GM12878 (cell line): Measurements from ENCODE around the gene RPS6KA5.

Source experiments
- CBX5 ChIP-seq: sonication (generic); IDR thresholded peaks from 2 replicates; pipeline ENCODE4 v1.6.1; 2016; ENCODE audit warnings: low read depth, moderate library complexity, mild to moderate bottlenecking, inconsistent platforms
- CTCF ChIP-seq, 3 experiments: IDR thresholded peaks in 2 of 3; conservative IDR thresholded peaks in 1 of 3; 2 replicates each; pipeline ENCODE4 v1.5.1; 2011; ENCODE audit warnings: low read depth in 3 of 3, low read length in 3 of 3, mild to moderate bottlenecking in 3 of 3, control low read depth in 2 of 3, moderate library complexity in 2 of 3, inconsistent platforms in 1 of 3, mixed read lengths in 1 of 3; ENCODE audit not compliant: control insufficient read depth in 2 of 3, insufficient read depth in 1 of 3; ENCODE audit errors: extremely low read depth in 1 of 3
- EP300 ChIP-seq, 2 experiments: fragments of 150-350 bp in 1 of 2; IDR thresholded peaks; 2 replicates each; pipeline ENCODE4 v1.6.1; 2011 to 2012; ENCODE audit warnings: low read depth in 2 of 2, low read length in 2 of 2, borderline replicate concordance in 1 of 2, improper control_type of control experiment in 1 of 2, inconsistent platforms in 1 of 2; ENCODE audit not compliant: control insufficient read depth in 1 of 2
- HDGF ChIP-seq: fragments of 450-650 bp; IDR thresholded peaks from 2 replicates; pipeline ENCODE4 v1.6.1; 2016; ENCODE audit warnings: antibody characterized with exemption
- MAX ChIP-seq: IDR thresholded peaks from 2 replicates; pipeline ENCODE4 v1.6.1; 2012; ENCODE audit warnings: low read depth, low read length, improper control_type of control experiment
- MEF2A ChIP-seq: IDR thresholded peaks from 2 replicates; pipeline ENCODE4 v1.6.1; 2011; ENCODE audit warnings: low read depth, mild to moderate bottlenecking, low read length, moderate library complexity; ENCODE audit not compliant: insufficient read depth
- PRDM15 ChIP-seq: fragments of 450-650 bp; formaldehyde crosslinking; IDR thresholded peaks from 2 replicates; pipeline ENCODE4 v1.4.0; 2020; ENCODE audit warnings: mild to moderate bottlenecking, moderate library complexity
- RB1 ChIP-seq: fragments of 450-650 bp; formaldehyde crosslinking; IDR thresholded peaks from 2 replicates; pipeline ENCODE4 v1.6.1; 2017; ENCODE audit warnings: mild to moderate bottlenecking, borderline replicate concordance
- SP1 ChIP-seq: IDR thresholded peaks from one replicate; pipeline ENCODE4 v1.6.1; 2011; ENCODE audit warnings: low read depth, low read length
- TBL1XR1 ChIP-seq: IDR thresholded peaks from 2 replicates; pipeline ENCODE4 v1.6.1; 2012; ENCODE audit warnings: low read depth, low read length, improper control_type of control experiment

GRCh38 chr14:90985601-90986242 is 74.7 kb downstream of the RPS6KA5 start:
- TF ChIP-seq CBX5 (no peak), HDGF (no peak), PRDM15 (CRISPR knock-in tag) (no peak), RB1 (no peak), EP300 (IDR thresholded peaks at IDR 0.05; ENCODE audit: borderline replicate concordance in 1 of 2, control insufficient read depth in 1 of 2, low read depth in 2 of 2, low read length in 2 of 2) (no peak), CTCF (IDR thresholded peaks at IDR 0.05 in 2 of 3, conservative IDR thresholded peaks at IDR 0.05 in 1 of 3; ENCODE audit: control insufficient read depth in 2 of 3, extremely low read depth in 1 of 3, insufficient read depth in 1 of 3, low read depth in 3 of 3, low read length in 3 of 3) (no peak; a peak in 1 of 6 replicates), MAX (no peak), MEF2A (peak; percentile 65; the same call in 1 of the 2 replicates), TBL1XR1 (no peak), SP1 (no peak)
